Caco-2 (cell line): ENCODE results near the gene PLEKHG4B. TPM values are rescaled to one million over a fixed set of nuclear protein-coding genes. Genes with fewer than 3 reads are reported as not detected.

Source experiments
- BruUV-seq: library from RNA; stranded (reverse); fragments of 400-500 nt; replicated peaks from 2 replicates; lab custom pipeline; 2021; lab: Mats Ljungman, UMichigan
- CTCF ChIA-PET: fragments of 300-600 bp; sonication (Branson Sonifier 250); formaldehyde crosslinking; loops from one replicate; lab custom pipeline; 2022; ENCODE audit warnings: antibody characterized with exemption; lab: Charles Lee
- POLR2A ChIA-PET: fragments of 300-600 bp; sonication (Branson Sonifier 250); formaldehyde crosslinking; loops from one replicate; lab custom pipeline; 2022; ENCODE audit warnings: antibody characterized with exemption; lab: Charles Lee
- DNase-seq, 2 experiments: peaks; one replicate each; pipeline versions ENCODE4 v3.0.0 to v3.0.0-alpha.2; 2020 to 2022
- H3K27me3 ChIP-seq: replicated peaks from 2 replicates; pipeline ENCODE4 v1.6.0; 2011; ENCODE audit warnings: low read length; ENCODE audit not compliant: control insufficient read depth, insufficient read depth
- H3K36me3 ChIP-seq: 2 replicates; pipeline ENCODE4 v1.5.1; 2011; ENCODE audit warnings: low read length; ENCODE audit not compliant: control insufficient read depth, insufficient read depth
- H3K4me1 ChIP-seq: fragments of 250-450 bp; sonication (Bioruptor Pico); 2 replicates; pipeline ENCODE4 v1.5.1; 2020; ENCODE audit warnings: mild to moderate bottlenecking
- H3K4me3 ChIP-seq: 2 replicates; pipeline ENCODE4 v1.5.1; 2011; ENCODE audit warnings: low read depth, mild to moderate bottlenecking, control low read depth, low read length
- H3K9me3 ChIP-seq: fragments of 250-450 bp; sonication (Bioruptor Pico); 2 replicates; pipeline ENCODE4 v1.5.1; 2020; ENCODE audit warnings: mild to moderate bottlenecking, moderate library complexity
- H3K27ac Mint-ChIP-seq: one replicate; pipeline ENCODE4 v1.8.0; 2022; ENCODE audit warnings: mixed read lengths; ENCODE audit not compliant: unreplicated experiment
- H3K27me3 Mint-ChIP-seq: one replicate; pipeline ENCODE4 v1.8.0; 2022; ENCODE audit warnings: mixed read lengths; ENCODE audit not compliant: insufficient read depth, unreplicated experiment
- H3K36me3 Mint-ChIP-seq: one replicate; pipeline ENCODE4 v1.8.0; 2022; ENCODE audit warnings: mild to moderate bottlenecking, mixed read lengths; ENCODE audit not compliant: insufficient read depth, unreplicated experiment
- H3K4me1 Mint-ChIP-seq: one replicate; pipeline ENCODE4 v1.8.0; 2022; ENCODE audit warnings: low read depth, mixed read lengths; ENCODE audit not compliant: unreplicated experiment
- H3K4me3 Mint-ChIP-seq: one replicate; pipeline ENCODE4 v1.8.0; 2022; ENCODE audit warnings: mild to moderate bottlenecking, moderate library complexity, mixed read lengths; ENCODE audit not compliant: unreplicated experiment
- H3K9me3 Mint-ChIP-seq: one replicate; pipeline ENCODE4 v1.8.0; 2022; ENCODE audit warnings: mixed read lengths; ENCODE audit not compliant: unreplicated experiment
- CTCF ChIP-seq, 2 experiments: fragments of 200-600 bp in 1 of 2; IDR thresholded peaks; 1 replicate in 1 of 2; 2 replicates in 1 of 2; pipeline versions ENCODE4 v1.5.1 to v1.8.0; 2011 to 2022; ENCODE audit warnings: antibody characterized with exemption in 1 of 2, control low read depth in 1 of 2, inconsistent platforms in 1 of 2, low read depth in 1 of 2, low read length in 1 of 2, mild to moderate bottlenecking in 1 of 2, moderate library complexity in 1 of 2; ENCODE audit not compliant: insufficient read depth in 1 of 2, severe bottlenecking in 1 of 2, unreplicated experiment in 1 of 2
- intact Hi-C: fragments of 100-400 bp; cut with micrococcal nuclease; formaldehyde crosslinking; loops from one replicate; pipeline ENCODE4 v1.10.0; 2022; ENCODE audit not compliant: unreplicated experiment
- total RNA-seq: library from RNA; stranded (reverse); gene quantifications from 2 replicates; pipeline ENCODE4 v1.2.3, GENCODE V29; 2022

Gene PLEKHG4B
- total RNA-seq, 1 experiment from 2014 or later, result 15.0 TPM

GRCh38 chr5:197892-198489 is 106.0 kb downstream of the PLEKHG4B start:
- H3K27ac Mint-ChIP-seq, result no peak overlapping the region
- no peak overlapping the region for H3K4me3 ChIP-seq
- H3K9me3 ChIP-seq, result no peaks in the 10 kb centered on the region
- ChIA-PET POLR2A (no interaction called here), CTCF (no interaction called here)
- H3K4me1 Mint-ChIP-seq, result no peaks in the 10 kb centered on the region
- H3K4me1 ChIP-seq, result no peaks in the 10 kb centered on the region
- no peaks in the 10 kb centered on the region for H3K36me3 ChIP-seq
- no peaks in the 10 kb centered on the region for H3K9me3 Mint-ChIP-seq
- H3K27me3 ChIP-seq, result no peaks in the 10 kb centered on the region
- no peak overlapping the region for H3K4me3 Mint-ChIP-seq
- BruUV-seq, result no TSS peak
- no peaks in the 10 kb centered on the region for H3K27me3 Mint-ChIP-seq
- peaks cover 10% of the 10 kb centered on the region for H3K36me3 Mint-ChIP-seq
- TF ChIP-seq CTCF (IDR thresholded peaks at IDR 0.05; ENCODE audit: insufficient read depth in 1 of 2, low read depth in 1 of 2, low read length in 1 of 2, severe bottlenecking in 1 of 2, unreplicated experiment in 1 of 2), result no peak
- DNase-seq, result no peak
- intact Hi-C loops, result no loop called here

GRCh38 chr5:198516-199196 is 106.7 kb downstream of the PLEKHG4B start:
- no peaks in the 10 kb centered on the region for H3K9me3 Mint-ChIP-seq
- no peak for TF ChIP-seq CTCF (IDR thresholded peaks at IDR 0.05; ENCODE audit: insufficient read depth in 1 of 2, low read depth in 1 of 2, low read length in 1 of 2, severe bottlenecking in 1 of 2, unreplicated experiment in 1 of 2)
- H3K36me3 ChIP-seq, result no peaks in the 10 kb centered on the region
- H3K27me3 ChIP-seq, result no peaks in the 10 kb centered on the region
- BruUV-seq, result no TSS peak
- no peaks in the 10 kb centered on the region for H3K9me3 ChIP-seq
- H3K4me1 Mint-ChIP-seq, result no peaks in the 10 kb centered on the region
- ChIA-PET POLR2A (interaction anchor here (0.6 kb wide), 1 partner anchor 72 kb away, joined by 10 read pairs; no protein-coding TSS in a partner anchor), CTCF (no interaction called here)
- no peak for DNase-seq
- H3K27ac Mint-ChIP-seq, result no peak overlapping the region
- peaks cover 10% of the 10 kb centered on the region for H3K36me3 Mint-ChIP-seq
- no peaks in the 10 kb centered on the region for H3K4me1 ChIP-seq
- intact Hi-C loops, result no loop called here
- H3K4me3 ChIP-seq, result no peak overlapping the region
- H3K4me3 Mint-ChIP-seq, result no peak overlapping the region
- no peaks in the 10 kb centered on the region for H3K27me3 Mint-ChIP-seq

GRCh38 chr5:199197-199949 is 107.4 kb downstream of the PLEKHG4B start:
- no peak for TF ChIP-seq CTCF (IDR thresholded peaks at IDR 0.05; ENCODE audit: insufficient read depth in 1 of 2, low read depth in 1 of 2, low read length in 1 of 2, severe bottlenecking in 1 of 2, unreplicated experiment in 1 of 2)
- Mint-ChIP-seq H3K4me3 (no peak overlapping the region), H3K9me3 (no peaks in the 10 kb centered on the region), H3K4me1 (no peaks in the 10 kb centered on the region), H3K27me3 (no peaks in the 10 kb centered on the region), H3K36me3 (peaks cover 11% of the 10 kb centered on the region), H3K27ac (no peak overlapping the region)
- Histone ChIP-seq H3K36me3 (no peaks in the 10 kb centered on the region), H3K27me3 (no peaks in the 10 kb centered on the region), H3K4me1 (no peaks in the 10 kb centered on the region), H3K4me3 (no peak overlapping the region), H3K9me3 (no peaks in the 10 kb centered on the region)
- intact Hi-C loops, result no loop called here
- DNase-seq, result no peak
- ChIA-PET CTCF (no interaction called here), POLR2A (no interaction called here)
- no TSS peak for BruUV-seq
